ENCODE data around the gene IPO4. TPM values are rescaled to one million over a fixed set of nuclear protein-coding genes. Genes with fewer than 3 reads are reported as not detected.

Gene IPO4
- total and polyA plus RNA-seq, 2 of the 8 experiments (the other 6 are each of a cell fraction or from before 2014, with no cell fraction given) = 55.5 to 108 TPM

- no peak overlapping the region for H3K27ac ChIP-seq (ENCODE audit: low read depth, low read length)
- no peak overlapping the region for H2AK5ac ChIP-seq (ENCODE audit: low read depth, low read length)
- no peak overlapping the region for H3K23ac ChIP-seq (ENCODE audit: insufficient read length)
- no peak overlapping the region for H2AFZ ChIP-seq (ENCODE audit: low read length)
- no peak overlapping the region for H4K5ac ChIP-seq (ENCODE audit: insufficient read length, low read depth, low read length)
- no peak overlapping the region for H3K56ac ChIP-seq (replicated peaks; ENCODE audit: insufficient read length, low read depth, low read length)
- no peaks in the 10 kb centered on the region for H3K23me2 ChIP-seq (ENCODE audit: low read depth, low read length)
- H3K14ac ChIP-seq (ENCODE audit: insufficient read length) = no peak overlapping the region
- ChIA-PET CTCF (ENCODE audit: partially characterized antibody) (interaction anchor here (2.3 kb wide), 1 partner anchor 10 kb away, joined by 9 read pairs; the partner anchor contains the start of gene CHMP4A), POLR2A (ENCODE audit: partially characterized antibody) (interaction anchor here (0.6 to 5.0 kb wide), 6 partner anchors 9 to 45 kb away, joined by 3 to 24 read pairs (median 6); partner anchors contain the start of genes CHMP4A, MDP1 and TM9SF1)
- WGBS, 2 experiments (ENCODE audit: extremely low coverage in 1 of 2, insufficient coverage in 1 of 2, insufficient read length in 1 of 2, insufficient replicate concordance in 2 of 2, low coverage in 1 of 2, low lambda C conversion rate in 2 of 2, missing lambda C conversion rate in 1 of 2) = 95 to 100% methylated on average over 1 to 7 of the region's 7 CpGs
- no peaks in the 10 kb centered on the region for H3K79me1 ChIP-seq (ENCODE audit: low read depth, low read length)
- TF ChIP-seq MAX (IDR thresholded peaks at IDR 0.05) (no peak), POLR2A (IDR thresholded peaks at IDR 0.05; ENCODE audit: control extremely low read depth in 1 of 2, low read depth in 2 of 2, low read length in 2 of 2) (peak in 1 of 2 experiments; percentile 36; a peak in 1 of 3 replicates)
- H2BK20ac ChIP-seq (ENCODE audit: low read length) = no peak overlapping the region
- H3K4me1 ChIP-seq (replicated peaks in 1 of 4; ENCODE audit: control insufficient read depth in 3 of 4, insufficient read depth in 4 of 4, low read length in 3 of 4) = peaks cover 0 to 7% (median 4%) of the 10 kb centered on the region in 4 experiments; a peak in 3 of 7 replicates
- H3K4me3 ChIP-seq (ENCODE audit: extremely low read depth in 1 of 4, insufficient read depth in 2 of 4, low read depth in 3 of 4, low read length in 4 of 4) = no peak overlapping the region
- no peaks in the 10 kb centered on the region for H3K79me2 ChIP-seq (ENCODE audit: control insufficient read depth in 1 of 2, insufficient read depth in 2 of 2, low read length in 2 of 2)
- peaks cover 0 to 2% of the 10 kb centered on the region in 2 experiments for H4K20me1 ChIP-seq (replicated peaks in 1 of 2; ENCODE audit: control insufficient read depth in 1 of 2, insufficient read depth in 2 of 2, low read length in 2 of 2)
- no peak overlapping the region for H4K8ac ChIP-seq (ENCODE audit: extremely low read depth, insufficient read depth, low read length)
- H3K27me3 ChIP-seq (replicated peaks in 1 of 4; ENCODE audit: control insufficient read depth in 3 of 4, extremely low read depth in 1 of 4, insufficient read depth in 3 of 4, low read length in 3 of 4) = no peaks in the 10 kb centered on the region
- FAIRE-seq (no peak), DNase-seq (ENCODE audit: low read depth in 1 of 2, low spot score in 2 of 2) (no peak)
- H2BK12ac ChIP-seq (ENCODE audit: low read depth, low read length) = no peak overlapping the region
- H3K9me3 ChIP-seq (ENCODE audit: insufficient read depth in 2 of 2, low read depth in 1 of 2, low read length in 1 of 2) = peaks cover 6 to 7% of the 10 kb centered on the region in 2 experiments
- no peak overlapping the region for H2BK5ac ChIP-seq (ENCODE audit: low read depth, low read length)
- no peak overlapping the region for H2BK120ac ChIP-seq (replicated peaks; ENCODE audit: low read depth, low read length)
- H3K4ac ChIP-seq (replicated peaks; ENCODE audit: insufficient read length, low read depth, low read length) = no peak overlapping the region
- H3K18ac ChIP-seq (ENCODE audit: extremely low read depth, low read length) = no peak overlapping the region
- peaks cover 14 to 46% (median 30%) of the 10 kb centered on the region in 4 experiments; a peak in 7 of 8 replicates for H3K36me3 ChIP-seq (ENCODE audit: control insufficient read depth in 2 of 4, insufficient read depth in 4 of 4, low read length in 3 of 4)
- no peak overlapping the region for H4K91ac ChIP-seq (replicated peaks; ENCODE audit: insufficient read length, low read length)
- no peak overlapping the region for H2BK15ac ChIP-seq (ENCODE audit: low read length)
- no peak overlapping the region; a peak in 1 of 7 replicates for H3K9ac ChIP-seq (replicated peaks in 1 of 4; ENCODE audit: extremely low read depth in 1 of 4, low read depth in 3 of 4, low read length in 3 of 4)
- H3K4me2 ChIP-seq (ENCODE audit: insufficient read depth in 1 of 2, low read depth in 2 of 2, low read length in 2 of 2) = no peak overlapping the region
These were observed 15.8 kb upstream of the IPO4 start for GRCh38 chr14:24204163-24205146.

Measured in H1 (cell line).